Measurements from ENCODE around the gene GALNT9.
"Not testable (repeated sequence)": the region's sequence is repeated elsewhere in the genome, so short reads cannot be mapped to it uniquely, and the experiment has no call there.

Gene GALNT9

GRCh38 chr12:132263451-132264049 lies 65.8 kb downstream of the GALNT9 start:
- no peak for DNase-seq

- DNase-seq = no peak
Observed at GRCh38 chr12:132263061-132263360, 66.4 kb downstream of the GALNT9 start.

DNA sequence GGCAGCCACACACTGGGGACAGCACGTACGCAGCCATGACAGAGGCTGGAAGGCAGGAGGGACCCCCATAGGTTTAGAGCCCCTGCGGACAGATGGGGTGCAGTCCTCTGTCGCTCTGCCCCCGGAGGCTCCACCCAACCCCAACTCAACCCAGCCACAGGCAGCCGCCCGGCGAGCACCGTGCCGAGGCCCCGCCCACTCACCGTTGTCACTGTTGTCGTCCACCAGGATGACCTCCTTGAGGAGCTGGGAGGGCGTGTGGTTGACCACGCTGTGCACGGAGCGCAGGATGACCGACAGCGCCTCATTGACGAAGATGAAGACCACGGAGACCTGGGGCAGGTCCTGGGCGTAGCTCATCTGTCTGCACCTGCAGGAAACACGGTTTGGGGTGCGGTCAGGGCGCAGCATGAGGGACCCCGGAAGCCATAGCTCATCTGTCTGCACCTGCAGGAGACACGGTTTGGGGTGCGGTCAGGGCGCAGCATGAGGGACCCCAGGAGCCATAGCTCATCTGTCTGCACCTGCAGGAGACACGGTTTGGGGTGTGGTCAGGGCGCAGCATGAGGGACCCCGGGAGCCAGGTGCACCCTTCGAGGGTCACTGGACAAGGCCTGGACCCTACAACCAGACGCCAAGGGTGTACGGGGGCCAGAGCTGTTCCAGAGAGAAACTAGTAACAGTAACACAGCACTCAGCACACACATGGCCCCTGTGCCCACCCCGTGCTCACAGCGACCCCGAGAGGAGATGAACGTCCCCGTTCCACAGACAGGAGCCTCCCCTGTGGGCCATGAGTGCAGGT lies 66.9 kb downstream of the GALNT9 start:
- DNase-seq = no peak

DNA sequence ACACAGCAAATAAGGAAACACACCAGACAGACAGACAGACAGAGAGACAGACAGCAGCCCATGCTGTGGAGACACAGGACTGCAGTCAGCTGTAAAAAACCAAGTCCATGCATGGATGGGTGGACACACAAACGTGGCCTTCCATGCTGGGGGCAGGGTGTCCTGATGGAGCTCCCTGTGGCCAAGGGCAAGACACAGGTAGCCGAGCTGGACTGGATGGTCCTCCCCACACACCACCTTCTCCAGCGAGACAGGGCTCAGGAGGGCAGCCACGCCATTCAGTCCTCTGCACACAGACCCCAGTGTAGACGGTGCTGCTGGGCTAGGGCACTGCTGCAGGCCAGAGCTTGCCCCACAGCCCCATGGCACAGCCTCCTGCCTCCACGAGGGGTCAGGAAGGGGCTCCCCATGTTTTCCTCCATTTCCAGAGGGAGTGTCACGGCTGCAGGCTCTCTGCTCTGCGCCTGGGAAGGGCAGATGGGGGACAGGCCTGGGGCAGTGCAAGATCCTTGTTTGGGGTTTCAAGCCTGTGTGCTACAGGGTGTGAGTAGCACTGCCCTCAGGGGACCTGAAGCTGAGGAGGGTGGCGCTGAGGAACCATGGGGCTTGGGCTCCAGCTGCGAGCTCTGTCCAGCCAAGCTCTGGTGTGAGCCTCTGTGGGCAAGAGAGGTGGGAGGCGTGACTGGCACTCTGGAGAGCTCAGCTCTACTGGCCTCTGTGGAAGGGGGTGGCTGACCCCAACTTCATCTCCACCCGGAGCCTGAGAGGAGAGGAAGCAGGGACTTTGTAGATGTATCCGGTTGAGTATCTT lies 67.9 kb downstream of the GALNT9 start:
- no peak for DNase-seq

DNA sequence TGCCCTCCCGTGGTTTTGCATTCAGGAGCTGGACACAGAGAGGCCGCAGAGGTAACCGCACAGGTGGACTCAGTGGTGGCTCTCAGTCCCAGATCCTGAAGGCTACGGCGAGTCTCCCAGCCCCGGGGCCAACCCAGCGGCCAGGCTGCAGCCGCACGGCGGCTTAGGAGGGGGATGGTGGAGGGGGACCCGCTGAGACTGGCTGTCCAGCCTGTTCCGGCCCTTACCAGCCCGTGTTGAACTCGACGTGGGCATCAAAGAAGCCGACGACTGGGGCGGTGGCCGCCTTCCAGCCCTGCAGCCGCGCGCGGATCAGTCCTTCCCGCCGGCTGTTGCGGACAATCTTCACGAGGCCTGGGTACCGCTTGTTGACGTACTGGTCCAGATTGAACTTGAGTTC lies 68.7 kb downstream of the GALNT9 start:
- no peak for DNase-seq

GRCh38 chr12:132259872-132260695 lies 69.3 kb downstream of the GALNT9 start:
- DNase-seq = no peak

GRCh38 chr12:132259364-132259871 lies 70.0 kb downstream of the GALNT9 start:
- DNase-seq = no peak

DNA sequence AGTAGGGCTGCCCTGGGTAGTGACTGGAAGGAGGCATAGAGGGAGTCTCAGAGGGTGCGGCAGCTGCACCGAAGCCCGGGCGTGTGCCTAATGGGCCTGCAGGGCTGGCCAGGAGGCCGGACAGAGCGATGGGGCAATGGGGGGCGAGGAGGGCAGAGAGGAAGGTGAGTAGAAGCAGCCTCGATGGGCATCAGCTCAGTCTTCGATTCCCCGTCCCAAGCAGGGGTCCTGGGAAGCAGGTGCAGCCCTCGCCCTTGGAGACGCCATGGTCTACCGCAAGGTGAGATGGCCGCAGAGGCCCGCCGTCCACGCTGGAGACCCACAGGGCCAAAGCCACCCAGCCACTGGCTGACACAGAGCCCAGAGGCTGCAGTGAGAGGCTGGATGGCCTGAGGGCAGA lies 70.8 kb downstream of the GALNT9 start:
- DNase-seq = no peak

GRCh38 chr12:132257955-132258490 lies 71.4 kb downstream of the GALNT9 start:
- DNase-seq = no peak

DNA sequence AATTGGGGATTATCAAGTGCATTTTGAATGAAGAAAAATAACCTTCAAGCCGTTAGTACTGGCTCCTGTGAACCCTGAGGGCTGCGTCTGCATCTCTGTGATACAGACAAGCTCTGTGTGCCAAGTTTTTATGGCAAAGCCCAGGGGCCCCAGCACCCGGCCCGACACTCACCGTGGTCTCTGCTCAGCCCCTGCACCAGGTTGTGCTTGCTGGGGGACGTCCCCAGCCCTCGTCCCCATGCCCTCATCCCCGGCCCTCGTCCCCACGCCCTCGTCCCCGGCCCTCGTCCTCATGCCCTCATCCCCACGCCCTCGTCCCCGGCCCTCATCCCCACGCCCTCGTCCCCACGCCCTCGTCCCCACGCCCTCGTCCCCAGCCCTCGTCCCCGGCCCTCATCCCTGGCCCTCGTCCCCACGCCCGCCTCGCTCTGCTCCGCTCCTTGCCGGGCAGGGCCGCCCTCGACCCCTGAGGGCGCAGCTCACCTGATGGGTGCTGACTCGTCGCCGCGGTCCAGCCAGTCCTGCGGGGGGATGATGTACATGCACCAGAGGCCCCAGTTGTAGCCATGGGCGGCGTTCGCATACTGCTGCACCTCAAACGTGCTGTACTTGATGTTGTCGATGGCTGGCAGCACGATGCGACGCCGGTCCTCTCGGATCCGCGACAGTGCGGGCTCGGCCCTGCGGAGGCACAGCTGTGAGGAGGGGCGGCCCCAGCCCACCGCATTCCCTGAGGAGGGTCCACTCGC lies 72.0 kb downstream of the GALNT9 start:
- DNase-seq = no peak

GRCh38 chr12:132256646-132257045 lies 72.7 kb downstream of the GALNT9 start:
- no peak for DNase-seq

GRCh38 chr12:132255642-132256041 lies 73.7 kb downstream of the GALNT9 start:
- no peak for DNase-seq

GRCh38 chr12:132253698-132254480 lies 75.5 kb downstream of the GALNT9 start:
- DNase-seq = no peak

DNA sequence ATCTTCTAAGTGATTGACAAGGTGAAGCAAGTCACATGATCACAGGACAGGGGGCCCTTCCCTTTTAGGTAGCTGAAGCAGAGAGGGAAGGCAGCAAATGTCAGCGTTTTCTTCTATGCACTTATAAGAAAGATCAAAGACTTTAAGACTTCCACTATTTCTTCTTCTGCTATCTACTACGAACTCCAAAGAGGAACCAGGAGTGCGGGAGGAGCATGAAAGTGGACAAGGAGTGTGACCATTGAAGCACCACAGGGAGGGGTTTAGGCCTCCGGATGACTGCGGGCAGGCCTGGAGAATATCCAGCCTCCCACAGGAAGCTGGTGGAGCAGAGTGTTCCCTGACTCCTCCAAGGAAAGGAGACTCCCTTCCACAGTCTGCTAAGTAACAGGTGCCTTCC lies 76.4 kb downstream of the GALNT9 start:
- DNase-seq = not testable (repeated sequence)

DNA sequence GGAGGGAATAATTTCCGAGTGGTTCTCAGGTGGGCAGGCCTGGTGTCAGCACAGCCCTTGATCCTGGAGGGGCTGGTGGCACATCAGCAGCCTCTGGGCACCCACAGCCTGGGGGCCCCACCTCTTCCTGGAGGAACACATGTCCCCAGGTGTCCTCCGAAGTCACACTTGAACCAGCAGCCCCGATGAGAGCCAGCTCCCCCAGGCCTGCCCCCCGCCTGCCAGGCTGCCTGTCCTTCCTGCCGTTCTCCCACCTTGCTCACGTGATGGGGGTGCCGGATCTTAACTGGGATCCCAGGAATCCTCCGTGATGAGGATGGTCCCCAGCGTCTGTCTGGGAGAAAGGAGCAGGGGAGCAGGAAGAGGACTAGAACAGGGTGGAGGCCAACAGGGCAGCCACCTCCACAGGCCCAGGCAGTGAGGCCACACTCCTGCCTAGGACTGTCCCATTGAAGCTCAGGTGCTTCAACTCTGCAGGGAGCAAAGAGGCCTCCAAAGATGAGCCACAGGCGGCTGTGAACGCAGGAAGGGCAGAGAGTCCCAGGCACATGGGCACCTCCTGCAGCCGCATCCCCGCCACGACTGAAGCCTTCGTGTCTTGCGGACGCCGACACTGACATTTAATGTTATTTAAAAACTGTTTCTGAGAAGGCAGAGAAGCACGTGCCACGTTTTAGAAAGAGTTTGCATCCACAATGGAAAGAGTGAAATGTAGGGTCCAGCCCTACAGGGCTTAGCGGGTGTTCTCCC lies 77.5 kb downstream of the GALNT9 start:
- no peak for DNase-seq

GRCh38 chr12:132251310-132251709 lies 78.1 kb downstream of the GALNT9 start:
- DNase-seq = no peak

- DNase-seq = no peak
Observed at GRCh38 chr12:132250707-132251106, 78.7 kb downstream of the GALNT9 start.

GRCh38 chr12:132249689-132250478 lies 79.5 kb downstream of the GALNT9 start:
- no peak for DNase-seq

GRCh38 chr12:132248453-132249167 lies 80.8 kb downstream of the GALNT9 start:
- no peak for DNase-seq

Measured in NCI-H226 (cell line).